CD4-positive, alpha-beta T cell treated with Interleukin-12 subunit alpha and Interleukin-12 subunit beta, for 1 hour (primary cell): ENCODE data around the gene SLC25A46.
"Not testable (repeated sequence)": the region's sequence is repeated elsewhere in the genome, so short reads cannot be mapped to it uniquely, and the experiment has no call there.

ENCODE experiments used
- DNase-seq: peaks from one replicate; pipeline ENCODE4 v3.0.0-alpha.2; 2020

The SLC25A46 gene

DNA sequence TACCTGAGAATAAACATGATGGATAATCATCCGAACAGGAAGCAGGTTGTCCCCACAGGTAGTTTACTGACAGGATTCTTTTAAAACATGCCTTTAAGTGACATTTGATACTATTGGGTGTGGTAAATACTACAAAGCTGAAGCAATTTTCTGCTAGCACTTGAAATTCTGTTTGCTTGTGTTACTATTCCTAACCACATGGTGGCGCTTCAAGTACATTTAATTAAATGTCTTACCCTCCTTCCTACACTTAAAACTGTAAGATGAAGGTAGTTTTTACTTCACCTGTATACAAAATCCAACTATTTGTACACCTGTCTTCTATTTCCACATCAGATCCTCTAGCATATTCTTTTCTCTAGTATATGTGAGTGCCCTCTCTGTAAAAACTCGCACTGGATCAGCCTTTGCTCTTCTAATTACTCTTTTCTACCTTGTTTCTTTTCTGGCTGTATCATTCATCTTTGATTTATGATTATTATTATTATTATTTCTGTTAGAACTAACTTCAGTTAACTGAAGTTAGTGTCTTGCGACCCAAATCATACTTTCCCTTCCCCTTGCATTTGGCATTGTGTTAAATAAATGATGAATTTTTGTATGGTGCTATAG is 18.4 kb downstream of the SLC25A46 start:
- DNase-seq: peak; percentile 61

DNA sequence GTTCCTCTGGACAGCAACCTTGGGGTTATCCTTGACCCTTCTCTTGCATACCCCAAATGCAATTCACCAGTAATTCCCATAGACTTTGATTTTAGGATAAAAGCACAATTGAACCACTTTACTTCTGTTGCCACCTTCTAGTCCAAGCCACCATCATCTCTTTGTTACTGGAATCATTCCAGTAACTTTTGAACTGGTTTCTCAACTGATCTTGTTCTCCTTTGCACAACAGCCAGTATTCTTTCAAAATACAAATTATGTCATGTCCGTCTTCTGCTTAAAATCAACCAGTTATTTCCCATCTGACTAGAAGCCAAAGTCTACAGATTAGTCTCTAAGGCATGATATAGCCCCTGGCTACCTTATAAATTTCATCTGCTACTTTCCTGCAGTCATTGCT is 21.4 kb downstream of the SLC25A46 start:
- no peak for DNase-seq

DNA sequence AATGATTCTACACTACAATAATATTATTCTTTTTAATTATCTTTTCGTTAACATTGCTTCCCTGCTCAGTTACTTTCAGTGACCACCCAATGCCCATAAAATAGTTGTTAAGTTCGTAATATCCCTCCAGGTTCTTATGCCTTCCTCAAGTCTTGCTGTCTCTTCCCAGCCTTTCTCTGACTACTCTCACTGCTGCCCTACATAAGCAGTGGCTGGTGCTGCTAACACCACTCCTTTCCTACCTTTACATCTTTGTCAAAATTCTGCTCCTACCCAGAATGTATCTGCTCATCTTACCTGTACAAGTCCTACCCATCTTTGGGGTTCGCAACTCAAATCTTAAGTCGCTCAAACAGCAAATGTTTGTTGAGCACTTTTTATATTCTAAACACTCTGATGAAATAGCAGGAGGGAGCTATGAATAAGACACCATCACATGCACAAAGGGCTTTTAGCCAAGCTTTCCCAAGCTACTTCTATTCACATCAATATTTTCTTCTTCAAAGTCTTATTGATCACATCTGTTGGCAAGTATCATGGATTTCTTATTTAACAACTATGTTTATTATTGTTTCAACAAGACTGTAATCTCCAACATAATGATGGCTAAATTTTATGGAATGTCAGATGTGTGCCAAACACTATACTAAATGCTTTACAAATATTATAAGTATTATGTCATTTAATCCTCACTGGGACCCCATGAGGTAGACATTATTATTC is 29.5 kb downstream of the SLC25A46 start:
- DNase-seq: no peak

DNA sequence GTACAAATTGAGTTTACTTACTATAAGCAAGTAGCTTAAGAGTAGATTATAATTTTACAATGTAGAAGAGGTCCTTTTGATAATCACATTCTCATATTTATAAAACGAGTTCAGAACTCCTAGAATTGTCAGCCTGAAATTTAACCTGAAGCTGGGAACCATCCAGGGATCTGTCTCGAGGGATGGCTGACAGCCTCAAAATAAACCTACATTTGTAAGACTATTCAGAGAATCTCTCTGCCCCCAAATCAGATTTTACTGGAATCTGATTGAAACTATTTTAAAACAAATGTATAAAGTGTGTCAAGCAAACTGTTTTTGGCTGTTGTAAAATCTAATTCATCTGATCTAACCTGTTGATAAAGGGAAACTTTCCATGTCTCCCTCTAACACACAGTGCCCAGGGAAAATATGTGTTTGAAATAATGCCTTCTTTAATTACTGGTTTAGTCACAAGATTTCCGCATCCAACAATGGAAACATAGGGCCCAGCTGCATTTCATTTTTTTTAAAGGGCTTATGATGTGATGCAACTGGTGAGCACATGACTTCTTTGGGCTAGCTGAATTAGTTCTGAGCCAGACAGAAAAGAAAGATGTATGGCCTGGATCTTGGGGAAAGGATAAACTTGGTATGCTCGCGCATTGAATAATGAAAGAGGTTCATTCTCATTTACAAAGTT is 30.3 kb downstream of the SLC25A46 start:
- DNase-seq: no peak

DNA sequence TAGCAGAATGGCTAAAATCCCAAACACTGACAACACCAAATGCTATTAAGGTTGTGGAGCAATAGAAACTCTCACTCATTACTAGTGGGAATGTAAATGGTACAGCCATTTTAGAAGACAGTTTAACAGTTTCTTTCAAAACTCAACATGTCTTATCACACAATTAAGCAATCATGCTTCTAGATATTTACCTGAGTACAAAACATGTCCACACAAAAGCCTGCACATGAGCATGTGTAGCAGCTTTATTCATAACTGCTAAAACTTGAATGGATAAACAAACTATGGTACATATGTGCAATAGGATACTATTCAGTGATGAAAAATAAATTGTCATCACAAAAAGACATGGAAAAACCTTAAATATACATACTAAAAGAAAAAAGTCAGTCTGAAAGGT is 31.5 kb downstream of the SLC25A46 start:
- no peak for DNase-seq

DNA sequence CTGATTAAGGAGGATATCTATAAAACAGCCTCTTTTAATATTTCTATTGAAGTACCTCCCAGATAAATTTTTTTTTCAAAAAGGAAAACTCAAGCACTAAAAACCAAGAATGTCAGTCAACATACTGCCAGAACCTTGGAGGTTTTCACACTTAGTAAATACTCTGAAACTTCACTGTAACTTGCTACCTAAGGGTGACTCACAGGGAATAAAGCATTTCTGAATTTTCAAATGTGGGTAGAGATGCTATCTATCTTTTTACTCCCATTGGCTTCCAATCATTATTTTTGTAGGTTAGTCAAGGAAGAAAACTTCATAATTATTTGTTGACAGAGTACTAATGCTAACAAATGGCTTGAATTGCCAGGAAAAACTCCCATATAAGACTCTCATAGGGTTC is 46.1 kb downstream of the SLC25A46 start:
- DNase-seq: no peak

DNA sequence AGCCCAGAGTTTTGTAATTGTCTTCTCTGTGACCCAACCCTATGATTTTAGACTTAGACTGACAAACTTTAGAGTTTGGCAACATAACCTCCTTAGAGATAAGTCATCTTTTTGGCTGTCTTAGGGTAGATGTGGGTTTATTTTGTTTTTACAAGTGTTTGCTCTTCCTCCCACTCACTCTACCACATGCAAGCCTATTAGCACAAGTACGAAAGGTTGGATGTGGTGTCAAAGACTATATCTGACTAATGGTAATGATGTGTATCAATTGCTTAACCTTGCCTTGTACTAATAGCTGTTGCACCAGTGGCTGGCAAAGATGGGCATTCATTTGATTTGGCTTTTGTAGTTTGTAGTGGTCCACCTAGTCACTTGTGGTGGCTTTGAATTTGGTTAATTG is 46.5 kb downstream of the SLC25A46 start:
- no peak for DNase-seq

DNA sequence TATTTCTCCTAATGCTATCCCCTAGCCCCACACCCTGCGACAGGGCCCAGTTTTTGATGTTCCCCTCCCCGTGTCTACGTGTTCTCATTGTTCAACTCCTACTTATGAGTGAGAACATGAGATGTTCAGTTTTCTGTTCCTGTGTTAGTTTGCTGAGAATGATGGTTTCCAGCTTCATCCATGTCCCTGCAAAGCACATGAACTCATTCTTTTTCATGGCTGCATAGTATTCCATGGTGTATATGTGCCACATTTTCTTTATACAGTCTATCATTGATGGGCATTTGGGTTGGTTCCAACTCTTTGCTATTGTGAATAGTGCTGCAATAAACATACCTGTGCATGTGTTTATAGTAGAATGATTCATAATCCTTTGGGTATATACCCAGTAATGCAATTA is 49.2 kb downstream of the SLC25A46 start:
- not testable (repeated sequence) for DNase-seq

DNA sequence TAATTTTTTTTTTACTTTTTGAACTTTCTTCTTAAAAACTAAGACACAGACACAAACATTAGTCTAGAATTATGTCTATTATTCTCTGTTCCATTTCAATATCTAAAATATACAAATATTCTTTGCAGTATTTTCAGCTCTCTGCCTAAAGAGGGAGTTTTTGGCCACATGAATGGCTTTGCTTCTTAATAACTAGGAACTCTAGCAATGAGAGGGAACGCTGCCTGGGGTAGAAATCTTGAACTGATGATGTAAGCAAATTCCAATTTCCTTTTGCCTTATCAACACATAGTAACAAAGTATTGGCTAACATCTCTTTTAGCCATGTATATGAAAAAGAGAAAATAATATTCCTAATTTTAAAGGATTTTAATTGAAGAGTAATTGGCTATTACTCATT is 51.9 kb downstream of the SLC25A46 start:
- DNase-seq: no peak

DNA sequence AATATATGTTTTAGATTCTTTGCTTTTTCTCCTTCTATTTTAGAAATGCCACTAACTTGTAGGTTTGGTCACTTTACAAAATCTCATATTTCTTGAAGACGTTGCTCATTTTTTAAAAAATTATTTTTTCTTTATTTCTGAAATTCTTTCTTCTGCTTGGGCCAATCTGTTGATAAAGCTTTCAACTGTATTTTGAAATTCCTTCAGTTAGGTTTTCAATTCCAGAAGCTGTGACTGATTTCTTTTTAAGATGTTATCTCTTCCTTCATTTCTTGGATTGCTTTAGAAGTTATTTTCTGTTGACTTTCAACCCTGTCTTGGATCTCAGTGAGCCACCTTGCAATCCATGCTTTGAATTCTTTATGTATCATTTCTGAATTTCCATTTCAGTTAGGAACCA is 64.2 kb downstream of the SLC25A46 start:
- no peak for DNase-seq

DNA sequence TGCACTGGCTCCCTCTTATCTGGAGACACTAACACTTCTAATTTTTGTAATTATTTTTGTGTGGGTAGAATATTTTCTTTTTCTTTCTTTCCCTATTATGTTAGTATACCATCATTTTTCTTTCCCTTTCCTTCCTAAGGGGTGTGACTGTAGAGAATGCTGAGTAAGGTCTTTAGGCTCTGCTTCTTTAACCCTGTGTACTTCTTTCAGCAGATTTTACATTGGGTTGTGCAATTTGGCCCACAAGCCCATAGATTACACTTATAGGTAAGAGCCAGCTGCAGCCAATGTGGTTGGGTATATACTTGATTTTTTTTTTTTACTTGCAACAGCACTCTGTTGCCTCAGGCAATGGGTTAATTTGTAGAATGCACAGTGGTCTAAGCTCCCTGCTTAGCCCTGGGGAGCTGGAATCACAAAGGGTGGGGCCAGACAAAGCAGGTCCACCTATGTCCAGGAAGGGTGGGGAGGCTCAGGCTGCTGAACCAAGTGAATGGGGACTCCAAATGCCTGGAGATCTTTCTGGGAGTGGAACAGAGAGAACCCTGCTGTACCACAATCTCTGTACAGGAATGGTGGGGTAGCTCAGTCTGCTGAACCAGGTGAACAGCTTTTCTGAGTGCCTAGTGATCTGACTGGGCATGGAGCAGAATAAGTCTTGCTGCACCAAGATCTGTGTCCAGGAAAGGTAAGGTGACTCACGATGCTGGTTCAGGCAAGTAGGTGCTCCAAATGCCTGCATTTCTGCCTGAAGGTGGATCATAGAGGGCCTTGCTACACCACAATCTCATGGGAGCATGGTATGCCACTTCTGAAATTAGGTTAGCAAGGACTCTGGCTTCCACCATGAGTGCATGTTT is 64.9 kb downstream of the SLC25A46 start:
- DNase-seq: no peak

DNA sequence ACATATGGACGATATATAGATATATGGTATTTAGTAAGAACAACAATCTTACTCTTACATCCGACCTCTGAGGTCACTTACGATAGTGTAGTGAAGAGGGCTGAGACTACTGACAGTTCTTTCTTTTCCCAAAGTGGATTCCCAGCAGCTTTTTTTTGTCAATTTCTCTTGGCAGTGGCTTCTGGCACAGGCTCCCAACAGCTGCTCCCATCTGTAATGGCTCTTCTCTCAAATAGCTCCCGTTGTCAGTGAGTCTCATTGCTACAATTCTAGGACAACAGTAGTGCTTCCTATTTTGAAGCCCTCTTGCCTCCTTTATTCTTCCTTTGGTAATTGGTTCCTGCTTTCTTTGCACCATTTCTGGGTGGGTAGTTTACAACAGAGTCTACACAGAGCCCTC is 68.4 kb downstream of the SLC25A46 start:
- no peak for DNase-seq

DNA sequence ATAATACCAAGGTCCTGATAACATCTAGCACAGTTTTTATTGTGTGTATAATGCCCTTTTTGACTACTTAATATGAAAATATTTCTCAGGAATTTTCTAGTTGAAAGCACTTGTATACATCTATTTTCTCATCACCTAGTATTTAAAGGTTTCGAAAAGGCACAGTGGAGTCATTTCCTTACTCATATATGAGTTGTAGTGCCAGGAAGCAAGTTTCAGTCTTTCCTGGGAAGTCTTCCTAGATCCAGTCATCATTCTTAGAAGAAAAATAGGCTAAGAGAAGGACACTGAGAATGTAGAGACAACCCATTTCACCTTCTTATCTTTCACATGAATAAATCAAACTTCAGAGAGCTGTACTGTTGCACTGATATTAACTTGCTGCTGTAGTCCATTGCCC is 70.2 kb downstream of the SLC25A46 start:
- no peak for DNase-seq
